ENCODE results near the gene CAMK2G.

Gene CAMK2G

DNA sequence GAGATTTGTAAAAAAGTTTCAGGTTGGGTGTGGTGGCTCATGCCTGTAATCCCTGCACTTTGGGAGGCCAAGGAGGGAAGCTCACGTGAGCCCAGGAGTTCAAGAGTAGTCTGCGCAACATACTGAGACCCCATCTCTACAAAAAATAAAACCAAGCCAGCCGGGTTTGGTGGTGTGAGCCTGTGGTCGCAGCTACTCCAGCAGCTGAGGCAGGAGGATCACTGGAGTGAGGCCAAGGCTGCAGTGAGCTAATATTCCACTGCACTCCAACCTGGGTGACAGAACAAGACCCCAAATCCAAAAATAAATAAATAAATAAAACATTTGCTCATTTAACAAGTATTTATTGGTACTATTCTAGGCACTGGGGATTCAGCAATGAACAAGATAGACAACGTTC lies 94.1 kb downstream of the CAMK2G start:
- no peak for DNase-seq (ENCODE audit: low spot score)
- TF ChIP-seq, protein P1, sequence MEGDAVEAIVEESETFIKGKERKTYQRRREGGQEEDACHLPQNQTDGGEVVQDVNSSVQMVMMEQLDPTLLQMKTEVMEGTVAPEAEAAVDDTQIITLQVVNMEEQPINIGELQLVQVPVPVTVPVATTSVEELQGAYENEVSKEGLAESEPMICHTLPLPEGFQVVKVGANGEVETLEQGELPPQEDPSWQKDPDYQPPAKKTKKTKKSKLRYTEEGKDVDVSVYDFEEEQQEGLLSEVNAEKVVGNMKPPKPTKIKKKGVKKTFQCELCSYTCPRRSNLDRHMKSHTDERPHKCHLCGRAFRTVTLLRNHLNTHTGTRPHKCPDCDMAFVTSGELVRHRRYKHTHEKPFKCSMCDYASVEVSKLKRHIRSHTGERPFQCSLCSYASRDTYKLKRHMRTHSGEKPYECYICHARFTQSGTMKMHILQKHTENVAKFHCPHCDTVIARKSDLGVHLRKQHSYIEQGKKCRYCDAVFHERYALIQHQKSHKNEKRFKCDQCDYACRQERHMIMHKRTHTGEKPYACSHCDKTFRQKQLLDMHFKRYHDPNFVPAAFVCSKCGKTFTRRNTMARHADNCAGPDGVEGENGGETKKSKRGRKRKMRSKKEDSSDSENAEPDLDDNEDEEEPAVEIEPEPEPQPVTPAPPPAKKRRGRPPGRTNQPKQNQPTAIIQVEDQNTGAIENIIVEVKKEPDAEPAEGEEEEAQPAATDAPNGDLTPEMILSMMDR (IDR thresholded peaks at IDR 0.05; ENCODE audit: borderline replicate concordance, control extremely low read depth, extremely low read depth, insufficient read depth, missing control alignments): no peak
- in situ Hi-C loops (cut with MboI; ENCODE audit: low sequenced_read_pairs, unreplicated experiment): no loop called here

DNA sequence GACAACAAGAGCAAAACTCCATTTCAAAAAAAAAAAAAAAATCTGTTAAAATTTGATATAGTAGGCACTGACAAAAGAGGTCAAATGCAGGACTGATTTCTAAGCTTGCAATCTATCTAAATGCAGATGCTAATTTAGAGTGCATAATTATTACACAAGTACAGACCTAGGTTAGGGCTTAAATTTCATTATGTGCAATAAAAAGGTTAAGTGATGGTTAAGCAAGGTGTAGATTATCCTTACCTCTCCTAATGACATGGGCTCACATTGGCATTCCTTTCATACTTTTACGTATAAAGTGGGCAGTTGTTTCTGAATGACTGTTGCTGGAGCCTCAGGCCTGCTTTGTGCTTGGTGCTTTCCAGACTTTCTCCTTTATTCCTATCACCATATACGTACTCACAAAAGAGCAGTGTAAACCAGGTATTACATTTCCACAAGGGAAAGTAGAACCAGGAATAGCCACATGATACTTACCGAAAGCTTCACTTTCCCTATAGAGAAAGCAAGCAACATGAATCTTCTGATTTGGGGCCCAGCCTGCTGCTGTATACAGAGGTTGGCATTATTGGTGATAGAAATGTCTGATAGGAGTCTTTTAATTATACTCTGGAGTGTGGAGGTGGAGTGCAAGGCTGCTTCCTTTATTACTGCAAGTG lies 94.7 kb downstream of the CAMK2G start:
- no peak for DNase-seq (ENCODE audit: low spot score)
- TF ChIP-seq, protein P1 (IDR thresholded peaks at IDR 0.05; ENCODE audit: borderline replicate concordance, control extremely low read depth, extremely low read depth, insufficient read depth, missing control alignments): no peak
- in situ Hi-C loops (cut with MboI; ENCODE audit: low sequenced_read_pairs, unreplicated experiment): no loop called here

DNA sequence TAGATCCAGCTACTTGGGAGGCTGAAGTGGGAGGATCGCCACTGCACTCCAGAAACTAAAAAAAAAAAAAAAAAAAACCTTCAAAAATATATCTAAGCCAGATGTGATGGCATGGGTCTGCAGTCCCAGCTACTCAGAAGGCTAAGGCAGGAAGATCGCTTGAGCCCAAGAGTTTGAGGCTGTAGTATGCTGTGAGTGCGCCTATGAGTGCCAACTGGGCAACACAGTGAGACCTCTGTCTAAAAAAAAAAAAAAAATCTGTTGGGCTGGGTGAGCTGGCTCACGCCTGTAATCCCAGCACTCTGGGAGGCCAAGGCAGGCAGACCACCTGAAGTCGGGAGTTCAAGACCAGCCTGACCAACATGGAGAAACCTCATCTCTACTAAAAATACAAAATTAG lies 95.3 kb downstream of the CAMK2G start:
- in situ Hi-C loops (cut with MboI; ENCODE audit: low sequenced_read_pairs, unreplicated experiment): no loop called here
- DNase-seq (ENCODE audit: low spot score): no peak

DNA sequence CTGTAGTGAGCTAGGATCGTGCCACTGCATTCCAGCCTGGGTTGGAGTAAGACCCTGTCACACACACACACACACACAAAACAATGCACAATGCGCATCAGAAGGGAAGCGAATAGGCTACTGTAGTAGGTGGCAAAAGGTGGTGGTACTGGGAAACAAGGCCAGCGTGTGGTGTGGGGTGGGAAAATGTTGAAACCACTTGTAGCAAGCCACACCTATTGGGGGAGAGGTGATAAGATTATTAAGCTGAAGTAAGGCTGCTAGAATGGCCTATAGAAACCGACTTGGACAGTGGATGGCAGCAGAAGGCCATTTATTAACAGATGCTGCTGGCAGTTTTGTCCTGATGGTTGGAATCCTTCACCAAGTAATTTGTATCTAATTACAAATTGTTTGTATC lies 99.7 kb downstream of the CAMK2G start:
- no peak for DNase-seq (ENCODE audit: low spot score)
- TF ChIP-seq, protein P1 (IDR thresholded peaks at IDR 0.05; ENCODE audit: borderline replicate concordance, control extremely low read depth, extremely low read depth, insufficient read depth, missing control alignments): peak; percentile 14
- in situ Hi-C loops (cut with MboI; ENCODE audit: low sequenced_read_pairs, unreplicated experiment): no loop called here

More for the DNA sequence above, 95.3 kb downstream of the CAMK2G start:
- TF ChIP-seq, protein P1 (IDR thresholded peaks at IDR 0.05; ENCODE audit: borderline replicate concordance, control extremely low read depth, extremely low read depth, insufficient read depth, missing control alignments): no peak

DNA sequence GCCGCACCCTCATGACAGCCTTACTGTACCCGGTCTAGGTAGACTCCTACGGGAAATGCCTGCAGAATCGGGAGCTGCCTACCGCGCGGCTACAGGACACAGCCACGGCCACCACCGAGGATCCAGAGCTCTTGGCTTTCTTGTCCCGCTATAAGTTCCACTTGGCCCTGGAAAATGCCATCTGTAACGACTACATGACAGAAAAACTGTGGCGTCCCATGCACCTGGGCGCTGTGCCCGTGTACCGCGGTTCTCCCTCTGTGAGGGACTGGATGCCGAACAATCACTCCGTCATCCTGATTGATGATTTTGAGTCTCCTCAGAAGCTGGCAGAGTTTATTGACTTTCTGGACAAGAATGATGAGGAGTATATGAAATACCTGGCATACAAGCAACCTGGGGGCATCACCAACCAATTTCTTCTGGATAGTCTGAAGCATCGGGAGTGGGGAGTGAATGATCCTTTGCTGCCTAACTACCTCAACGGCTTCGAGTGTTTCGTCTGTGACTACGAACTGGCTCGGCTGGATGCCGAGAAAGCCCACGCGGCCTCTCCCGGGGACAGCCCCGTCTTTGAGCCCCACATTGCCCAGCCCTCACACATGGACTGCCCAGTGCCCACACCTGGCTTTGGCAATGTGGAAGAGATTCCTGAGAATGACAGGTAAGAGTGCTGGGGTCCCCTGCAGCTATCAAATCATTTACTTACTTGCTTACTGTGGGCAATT lies 101.0 kb downstream of the CAMK2G start:
- DNase-seq (ENCODE audit: low spot score): no peak
- TF ChIP-seq, protein P1 (IDR thresholded peaks at IDR 0.05; ENCODE audit: borderline replicate concordance, control extremely low read depth, extremely low read depth, insufficient read depth, missing control alignments): no peak
- in situ Hi-C loops (cut with MboI; ENCODE audit: low sequenced_read_pairs, unreplicated experiment): no loop called here

DNA sequence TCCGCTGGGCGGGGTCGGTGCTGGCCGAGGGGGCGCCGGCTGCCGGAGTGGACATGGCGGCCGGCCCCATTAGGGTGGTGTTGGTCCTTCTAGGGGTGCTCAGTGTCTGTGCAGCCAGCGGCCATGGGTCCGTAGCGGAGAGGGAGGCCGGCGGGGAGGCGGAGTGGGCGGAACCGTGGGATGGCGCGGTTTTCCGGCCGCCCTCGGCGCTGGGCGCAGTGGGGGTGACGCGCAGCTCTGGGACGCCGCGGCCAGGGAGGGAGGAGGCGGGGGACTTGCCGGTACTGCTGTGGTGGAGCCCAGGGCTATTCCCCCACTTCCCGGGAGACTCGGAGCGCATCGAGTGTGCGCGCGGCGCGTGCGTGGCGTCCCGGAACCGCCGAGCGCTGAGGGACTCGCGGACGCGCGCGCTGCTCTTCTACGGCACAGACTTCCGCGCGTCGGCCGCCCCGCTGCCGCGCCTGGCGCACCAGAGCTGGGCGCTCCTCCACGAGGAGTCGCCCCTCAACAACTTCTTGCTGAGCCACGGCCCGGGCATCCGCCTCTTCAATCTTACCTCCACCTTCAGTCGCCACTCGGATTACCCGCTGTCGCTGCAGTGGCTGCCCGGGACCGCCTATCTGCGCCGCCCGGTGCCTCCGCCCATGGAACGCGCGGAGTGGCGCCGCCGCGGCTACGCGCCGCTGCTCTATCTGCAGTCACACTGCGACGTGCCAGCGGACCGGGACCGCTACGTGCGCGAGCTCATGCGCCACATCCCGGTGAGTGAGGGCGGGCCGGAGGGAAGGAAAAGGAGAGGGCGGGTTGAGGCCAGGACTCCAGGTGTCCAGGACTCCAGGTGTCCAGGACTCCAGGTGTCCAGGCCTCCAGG lies 101.8 kb downstream of the CAMK2G start:
- DNase-seq (ENCODE audit: low spot score): peak; percentile 87
- TF ChIP-seq, protein P1 (IDR thresholded peaks at IDR 0.05; ENCODE audit: borderline replicate concordance, control extremely low read depth, extremely low read depth, insufficient read depth, missing control alignments): no peak
- in situ Hi-C loops (cut with MboI; ENCODE audit: low sequenced_read_pairs, unreplicated experiment): no loop called here

Data from GM13976 (cell line).